ENCODE data around the gene GOLGA5. TPM values are rescaled to one million over a fixed set of nuclear protein-coding genes. Genes with fewer than 3 reads are reported as not detected.
"Not testable (repeated sequence)": the region's sequence is repeated elsewhere in the genome, so short reads cannot be mapped to it uniquely, and the experiment has no call there.

The GOLGA5 gene
- total RNA-seq, 1 donor from 2014 or later: 41.1 TPM

- H3K27me3 Mint-ChIP-seq (ENCODE audit: unreplicated experiment): peaks cover 6% of the 10 kb centered on the region
- no peak overlapping the region for H3K27ac Mint-ChIP-seq (ENCODE audit: unreplicated experiment)
- no peak for TF ChIP-seq CTCF (IDR thresholded peaks at IDR 0.05)
- peaks cover 4% of the 10 kb centered on the region for H3K36me3 Mint-ChIP-seq (ENCODE audit: unreplicated experiment)
- H3K4me1 Mint-ChIP-seq (ENCODE audit: unreplicated experiment): no peaks in the 10 kb centered on the region
- no peak for DNase-seq (ENCODE audit: extremely low spot score, unreplicated experiment)
- no peaks in the 10 kb centered on the region for H3K9me3 Mint-ChIP-seq (ENCODE audit: unreplicated experiment)
- H3K4me3 Mint-ChIP-seq (ENCODE audit: unreplicated experiment): no peak overlapping the region
Measured at GRCh38 chr14:92847749-92848148, 53.6 kb downstream of the GOLGA5 start.

- Mint-ChIP-seq H3K27me3 (ENCODE audit: unreplicated experiment) (peaks cover 6% of the 10 kb centered on the region), H3K4me3 (ENCODE audit: unreplicated experiment) (no peak overlapping the region), H3K27ac (ENCODE audit: unreplicated experiment) (no peak overlapping the region), H3K9me3 (ENCODE audit: unreplicated experiment) (peaks cover 3% of the 10 kb centered on the region), H3K4me1 (ENCODE audit: unreplicated experiment) (no peaks in the 10 kb centered on the region), H3K36me3 (ENCODE audit: unreplicated experiment) (no peaks in the 10 kb centered on the region)
- TF ChIP-seq CTCF (IDR thresholded peaks at IDR 0.05): no peak
- DNase-seq (ENCODE audit: extremely low spot score, unreplicated experiment): no peak
Measured at GRCh38 chr14:92848887-92849286, 54.8 kb downstream of the GOLGA5 start.

GRCh38 chr14:92850492-92850891, 56.4 kb downstream of the GOLGA5 start:
- H3K27ac Mint-ChIP-seq (ENCODE audit: unreplicated experiment): no peak overlapping the region
- no peak for TF ChIP-seq CTCF (IDR thresholded peaks at IDR 0.05)
- peaks cover 17% of the 10 kb centered on the region for H3K27me3 Mint-ChIP-seq (ENCODE audit: unreplicated experiment)
- DNase-seq (ENCODE audit: extremely low spot score, unreplicated experiment): no peak
- H3K36me3 Mint-ChIP-seq (ENCODE audit: unreplicated experiment): no peaks in the 10 kb centered on the region
- H3K9me3 Mint-ChIP-seq (ENCODE audit: unreplicated experiment): peaks cover 3% of the 10 kb centered on the region
- no peaks in the 10 kb centered on the region for H3K4me1 Mint-ChIP-seq (ENCODE audit: unreplicated experiment)
- H3K4me3 Mint-ChIP-seq (ENCODE audit: unreplicated experiment): no peak overlapping the region

- not testable (repeated sequence) for H3K4me3 Mint-ChIP-seq (ENCODE audit: unreplicated experiment); H3K4me1 Mint-ChIP-seq (ENCODE audit: unreplicated experiment); H3K27ac Mint-ChIP-seq (ENCODE audit: unreplicated experiment); H3K9me3 Mint-ChIP-seq (ENCODE audit: unreplicated experiment); H3K36me3 Mint-ChIP-seq (ENCODE audit: unreplicated experiment); DNase-seq (ENCODE audit: extremely low spot score, unreplicated experiment)
- peaks cover 22% of the 10 kb centered on the region for H3K27me3 Mint-ChIP-seq (ENCODE audit: unreplicated experiment)
Measured at GRCh38 chr14:92853136-92853535, 59.0 kb downstream of the GOLGA5 start.

GRCh38 chr14:92860049-92860840, 66.1 kb downstream of the GOLGA5 start:
- H3K4me3 Mint-ChIP-seq (ENCODE audit: unreplicated experiment): no peak overlapping the region
- peaks cover 13% of the 10 kb centered on the region for H3K27me3 Mint-ChIP-seq (ENCODE audit: unreplicated experiment)
- H3K36me3 Mint-ChIP-seq (ENCODE audit: unreplicated experiment): no peaks in the 10 kb centered on the region
- no peak overlapping the region for H3K27ac Mint-ChIP-seq (ENCODE audit: unreplicated experiment)
- no peak for TF ChIP-seq CTCF (IDR thresholded peaks at IDR 0.05)
- H3K9me3 Mint-ChIP-seq (ENCODE audit: unreplicated experiment): no peaks in the 10 kb centered on the region
- H3K4me1 Mint-ChIP-seq (ENCODE audit: unreplicated experiment): no peaks in the 10 kb centered on the region
- DNase-seq (ENCODE audit: extremely low spot score, unreplicated experiment): no peak

Data from osteocyte (in vitro differentiated cells).